H9 (cell line): ENCODE results near the gene VPS41. TPM values are rescaled to one million over a fixed set of nuclear protein-coding genes. Genes with fewer than 3 reads are reported as not detected.

Experiments used
- DNase-seq: peaks from one replicate; pipeline ENCODE4 v3.0.0-alpha.2; 2017
- H2AFZ ChIP-seq: one replicate; pipeline ENCODE4 v1.6.1; 2013; ENCODE audit warnings: mild to moderate bottlenecking, low read length, control low read depth, moderate library complexity
- H2AK5ac ChIP-seq: 2 replicates; pipeline ENCODE4 v1.6.1; 2013; ENCODE audit warnings: low read length, control low read depth, mixed read lengths; ENCODE audit not compliant: insufficient read length
- H2BK120ac ChIP-seq: one replicate; pipeline ENCODE4 v1.6.1; 2013; ENCODE audit warnings: low read depth, mild to moderate bottlenecking, low read length, control low read depth, inconsistent platforms; ENCODE audit not compliant: poor library complexity, severe bottlenecking
- H2BK12ac ChIP-seq: 2 replicates; pipeline ENCODE4 v1.6.1; 2013; ENCODE audit warnings: low read length, control low read depth, mixed read lengths, low read depth; ENCODE audit not compliant: insufficient read length
- H2BK15ac ChIP-seq: 2 replicates; pipeline ENCODE4 v1.6.1; 2013; ENCODE audit warnings: low read depth, low read length, control low read depth
- H2BK20ac ChIP-seq: one replicate; pipeline ENCODE4 v1.6.1; 2013; ENCODE audit warnings: low read depth, mild to moderate bottlenecking, low read length, control low read depth, inconsistent platforms; ENCODE audit not compliant: poor library complexity, severe bottlenecking
- H2BK5ac ChIP-seq: 2 replicates; pipeline ENCODE4 v1.6.1; 2013; ENCODE audit warnings: low read length, control low read depth, mixed read lengths; ENCODE audit not compliant: insufficient read length
- H3K14ac ChIP-seq: 2 replicates; pipeline ENCODE4 v1.6.1; 2013; ENCODE audit warnings: low read length, control low read depth; ENCODE audit not compliant: insufficient read depth
- H3K18ac ChIP-seq: 2 replicates; pipeline ENCODE4 v1.6.1; 2013; ENCODE audit warnings: low read depth, mild to moderate bottlenecking, mixed read lengths, low read length, control low read depth; ENCODE audit not compliant: insufficient read length
- H3K23ac ChIP-seq: 2 replicates; pipeline ENCODE4 v1.6.1; 2013; ENCODE audit warnings: low read length, control low read depth, mixed read lengths, low read depth; ENCODE audit not compliant: insufficient read length
- H3K23me2 ChIP-seq: 2 replicates; pipeline ENCODE4 v1.6.1; 2013; ENCODE audit warnings: low read depth, mild to moderate bottlenecking, mixed read lengths, low read length, control low read depth; ENCODE audit not compliant: insufficient read length, poor library complexity, severe bottlenecking
- H3K27ac ChIP-seq: 2 replicates; pipeline ENCODE4 v1.5.1; 2013; ENCODE audit warnings: low read length, control low read depth, mixed read lengths, low read depth; ENCODE audit not compliant: insufficient read length
- H3K27me3 ChIP-seq: 2 replicates; pipeline ENCODE4 v1.6.1; 2013; ENCODE audit warnings: low read length, control low read depth, inconsistent platforms; ENCODE audit not compliant: insufficient read depth
- H3K4ac ChIP-seq: 2 replicates; pipeline ENCODE4 v1.6.1; 2013; ENCODE audit warnings: low read depth, mild to moderate bottlenecking, control low read depth, inconsistent platforms, low read length, moderate library complexity
- H3K4me1 ChIP-seq: 2 replicates; pipeline ENCODE4 v1.6.1; 2013; ENCODE audit warnings: low read length, control low read depth, inconsistent platforms; ENCODE audit not compliant: insufficient read depth
- H3K4me2 ChIP-seq: 2 replicates; pipeline ENCODE4 v1.6.1; 2013; ENCODE audit warnings: low read length, control low read depth, mixed read lengths; ENCODE audit not compliant: insufficient read length, insufficient read depth
- H3K56ac ChIP-seq: 2 replicates; pipeline ENCODE4 v1.6.1; 2013; ENCODE audit warnings: low read depth, mild to moderate bottlenecking, mixed read lengths, low read length, control low read depth; ENCODE audit not compliant: insufficient read length
- H3K79me1 ChIP-seq: 2 replicates; pipeline ENCODE4 v1.6.1; 2013; ENCODE audit warnings: low read depth, mild to moderate bottlenecking, moderate library complexity, low read length, control low read depth, inconsistent platforms; ENCODE audit not compliant: insufficient read depth, poor library complexity, severe bottlenecking
- H3K79me2 ChIP-seq: 2 replicates; pipeline ENCODE4 v1.6.1; 2013; ENCODE audit warnings: low read length, control low read depth, inconsistent platforms; ENCODE audit not compliant: insufficient read depth
- H3K9ac ChIP-seq: 2 replicates; pipeline ENCODE4 v1.6.1; 2013; ENCODE audit warnings: low read length, control low read depth, mixed read lengths; ENCODE audit not compliant: insufficient read length; ENCODE audit errors: extremely low read depth
- H3K9me3 ChIP-seq: one replicate; pipeline ENCODE4 v1.6.1; 2013; ENCODE audit warnings: low read depth, low read length, inconsistent platforms; ENCODE audit not compliant: control insufficient read depth
- H3T11ph ChIP-seq: one replicate; pipeline ENCODE4 v1.6.1; 2013; ENCODE audit warnings: mild to moderate bottlenecking, low read length, control low read depth, inconsistent platforms
- H4K20me1 ChIP-seq: one replicate; pipeline ENCODE4 v1.6.1; 2013; ENCODE audit not compliant: control insufficient read depth, insufficient read length, insufficient read depth
- H4K5ac ChIP-seq: 2 replicates; pipeline ENCODE4 v1.6.1; 2013; ENCODE audit warnings: low read depth, mild to moderate bottlenecking, mixed read lengths, low read length, control low read depth; ENCODE audit not compliant: insufficient read length
- H4K8ac ChIP-seq: replicated peaks from 2 replicates; pipeline ENCODE4 v1.6.1; 2013; ENCODE audit warnings: low read length, control low read depth, mixed read lengths, low read depth; ENCODE audit not compliant: insufficient read length
- H4K91ac ChIP-seq: 2 replicates; pipeline ENCODE4 v1.6.1; 2013; ENCODE audit warnings: low read depth, mild to moderate bottlenecking, moderate library complexity, mixed read lengths, low read length, control low read depth; ENCODE audit not compliant: insufficient read length
- H3K27ac Mint-ChIP-seq, 3 experiments: 2 replicates in 2 of 3; 3 replicates in 1 of 3; pipeline ENCODE4 v1.8.0; 2020 to 2021; ENCODE audit warnings: mixed read lengths in 3 of 3, mild to moderate bottlenecking in 1 of 3, moderate library complexity in 1 of 3
- H3K27me3 Mint-ChIP-seq: 2 replicates; pipeline ENCODE4 v1.8.0; 2021; ENCODE audit warnings: low read depth, mild to moderate bottlenecking, moderate library complexity, mixed read lengths
- H3K36me3 Mint-ChIP-seq, 3 experiments: 2 replicates in 2 of 3; 3 replicates in 1 of 3; pipeline ENCODE4 v1.8.0; 2020 to 2021; ENCODE audit warnings: low read depth in 3 of 3, mixed read lengths in 3 of 3; ENCODE audit not compliant: insufficient read depth in 1 of 3
- H3K4me1 Mint-ChIP-seq, 2 experiments: 2 replicates each; pipeline ENCODE4 v1.8.0; 2020; ENCODE audit warnings: mixed read lengths in 2 of 2
- H3K4me3 Mint-ChIP-seq, 2 experiments: 2 replicates in 1 of 2; 3 replicates in 1 of 2; pipeline ENCODE4 v1.8.0; 2020 to 2021; ENCODE audit warnings: mild to moderate bottlenecking in 2 of 2, mixed read lengths in 2 of 2, moderate library complexity in 1 of 2
- H3K9me3 Mint-ChIP-seq, 2 experiments: 2 replicates in 1 of 2; 3 replicates in 1 of 2; pipeline ENCODE4 v1.8.0; 2020; ENCODE audit warnings: mild to moderate bottlenecking in 2 of 2, mixed read lengths in 2 of 2, moderate library complexity in 1 of 2
- CTCF ChIP-seq: fragments of 200-600 bp; sonication (generic); conservative IDR thresholded peaks from 3 replicates; pipeline ENCODE4 v1.8.0; 2021; ENCODE audit warnings: antibody characterized with exemption, mild to moderate bottlenecking
- total RNA-seq: library from RNA; stranded (reverse); gene quantifications from 2 replicates; pipeline ENCODE4 v1.2.1, GENCODE V29; 2021

VPS41 gene
- total RNA-seq, 1 experiment from 2014 or later, result 49.3 TPM

- Histone ChIP-seq H4K8ac (no peak overlapping the region), H4K91ac (no peak overlapping the region), H3K9ac (no peak overlapping the region), H3K79me1 (no peaks in the 10 kb centered on the region), H3T11ph (no peak overlapping the region), H3K14ac (0 out of 2 replicates have a peak overlapping the region, but pooled peaks have one; percentile 27), H2BK12ac (no peak overlapping the region), H2BK120ac (no peak overlapping the region), H3K4ac (no peak overlapping the region), H2AK5ac (no peak overlapping the region), H3K18ac (no peak overlapping the region), H2BK5ac (no peak overlapping the region), H3K79me2 (no peaks in the 10 kb centered on the region), H3K27ac (no peak overlapping the region), H3K4me2 (no peak overlapping the region), H2BK20ac (no peak overlapping the region), H4K20me1 (no peaks in the 10 kb centered on the region), H2BK15ac (no peak overlapping the region), H4K5ac (no peak overlapping the region), H3K23ac (no peak overlapping the region), H3K27me3 (no peaks in the 10 kb centered on the region), H3K56ac (no peak overlapping the region), H3K9me3 (no peaks in the 10 kb centered on the region), H2AFZ (no peak overlapping the region), H3K23me2 (no peaks in the 10 kb centered on the region), H3K4me1 (no peaks in the 10 kb centered on the region)
- no peak for TF ChIP-seq CTCF
- Mint-ChIP-seq H3K27ac (peak overlapping the region; percentile 59 to 84 (median 60); a peak in 3 of 7 replicates), H3K4me1 (peaks cover 25 to 27% of the 10 kb centered on the region in 2 experiments), H3K36me3 (peaks cover 0 to 2% (median 0%) of the 10 kb centered on the region in 3 experiments; a peak in 2 of 7 replicates), H3K4me3 (no peak overlapping the region), H3K27me3 (no peaks in the 10 kb centered on the region), H3K9me3 (no peaks in the 10 kb centered on the region)
- DNase-seq, result no peak
Observed at GRCh38 chr7:38903057-38903456, 5.9 kb downstream of the VPS41 start.
